A549 (cell line): ENCODE results near the gene FMO2. TPM values are rescaled to one million over a fixed set of nuclear protein-coding genes. Genes with fewer than 3 reads are reported as not detected.

ENCODE experiments used
- ATAC-seq, 2 experiments: fragments of 200-7000 bp in 1 of 2; fragments of >200 bp in 1 of 2; cut with Nextera tagmentation in 1 of 2; cut with Tn5 transposase in 1 of 2; 3 replicates each; pipeline versions ENCODE4 v1.8.0 to v1.9.1; 2018 to 2020; ENCODE audit warnings: mild to moderate bottlenecking in 1 of 2, moderate library complexity in 1 of 2
- CTCF ChIA-PET: fragments of 300-600 bp; sonication (Branson Sonifier 250); formaldehyde crosslinking; extraction: SDS; loops from one replicate; lab custom pipeline; 2021; ENCODE audit warnings: antibody characterized with exemption, inconsistent platforms; lab: Yijun Ruan, JAX
- POLR2A ChIA-PET: fragments of 350-600 bp; formaldehyde crosslinking; extraction: SDS; loops from one replicate; lab custom pipeline; 2021; ENCODE audit warnings: antibody characterized with exemption, inconsistent platforms; lab: Yijun Ruan, JAX
- DNase-seq, 2 experiments: peaks; one replicate each; pipeline versions ENCODE4 v3.0.0 to v3.0.0-alpha.2; 2011 to 2016; ENCODE audit warnings: low read depth in 1 of 2, low spot score in 1 of 2
- FAIRE-seq: peaks from 2 replicates; lab custom pipeline; 2011; peaks lifted over from hg19 to GRCh38; lab: Jason Lieb, UNC
- H3K27ac ChIP-seq, 2 experiments: fragments of >200 bp; sonication (Bioruptor Twin); formaldehyde crosslinking; 3 replicates each; pipeline ENCODE4 v1.5.1; 2016 to 2017
- H3K4me1 ChIP-seq: fragments of >200 bp; sonication (Bioruptor Twin); formaldehyde crosslinking; 3 replicates; pipeline ENCODE4 v1.6.1; 2016
- H3K4me2 ChIP-seq: fragments of >200 bp; sonication (Bioruptor Twin); formaldehyde crosslinking; 3 replicates; pipeline ENCODE4 v1.6.1; 2016
- H3K4me3 ChIP-seq: fragments of >200 bp; sonication (Bioruptor Twin); formaldehyde crosslinking; 3 replicates; pipeline ENCODE4 v1.5.1; 2016
- H3K9me3 ChIP-seq: fragments of >200 bp; sonication (Bioruptor Twin); formaldehyde crosslinking; 3 replicates; pipeline ENCODE4 v1.6.1; 2016
- ATOH8 ChIP-seq: fragments of 250-450 bp; sonication (Bioruptor Pico); IDR thresholded peaks from 2 replicates; pipeline ENCODE4 v1.5.0; 2020; ENCODE audit warnings: low read depth, mild to moderate bottlenecking, moderate library complexity
- BCL3 ChIP-seq: fragments of >200 bp; sonication (Bioruptor Twin); formaldehyde crosslinking; IDR thresholded peaks from 3 replicates; pipeline ENCODE4 v1.6.1; 2016
- CBX8 ChIP-seq: fragments of 200-600 bp; sonication (generic); IDR thresholded peaks from 2 replicates; pipeline ENCODE4 v1.6.1; 2016
- CEBPB ChIP-seq, 2 experiments: fragments of >200 bp in 1 of 2; sonication (Bioruptor Twin) in 1 of 2; formaldehyde crosslinking in 1 of 2; IDR thresholded peaks; 2 replicates each; pipeline ENCODE4 v1.6.1; 2012 to 2016
- EHF ChIP-seq: fragments of 250-450 bp; sonication (Bioruptor Pico); IDR thresholded peaks from 2 replicates; pipeline ENCODE4 v1.5.0; 2020; ENCODE audit warnings: mild to moderate bottlenecking
- EHMT2 ChIP-seq: fragments of 200-600 bp; sonication (generic); IDR thresholded peaks from 2 replicates; pipeline ENCODE4 v1.6.1; 2016; ENCODE audit warnings: antibody characterized with exemption, low read depth, mild to moderate bottlenecking, moderate library complexity
- GATA3 ChIP-seq: IDR thresholded peaks from 2 replicates; pipeline ENCODE4 v1.6.1; 2012; ENCODE audit warnings: borderline replicate concordance
- HES2 ChIP-seq: fragments of >200 bp; sonication (Bioruptor Twin); formaldehyde crosslinking; IDR thresholded peaks from 2 replicates; pipeline ENCODE4 v1.6.1; 2016
- JUNB ChIP-seq: fragments of >200 bp; sonication (Bioruptor Twin); formaldehyde crosslinking; IDR thresholded peaks from 2 replicates; pipeline ENCODE4 v1.6.1; 2016
- KDM5A ChIP-seq: fragments of 200-600 bp; sonication (generic); IDR thresholded peaks from 2 replicates; pipeline ENCODE4 v1.6.1; 2016; ENCODE audit warnings: antibody characterized with exemption, mild to moderate bottlenecking
- MAFK ChIP-seq: fragments of 450-650 bp; IDR thresholded peaks from 2 replicates; pipeline ENCODE4 v1.6.1; 2014; ENCODE audit not compliant: partially characterized antibody
- MAX ChIP-seq: IDR thresholded peaks from 2 replicates; pipeline ENCODE4 v1.6.1; 2012
- PBX3 ChIP-seq: IDR thresholded peaks from 2 replicates; pipeline ENCODE4 v1.6.1; 2012
- RARB ChIP-seq: fragments of 250-450 bp; sonication (Bioruptor Pico); IDR thresholded peaks from 2 replicates; pipeline ENCODE4 v1.8.0; 2021; ENCODE audit warnings: mild to moderate bottlenecking, moderate library complexity
- TFCP2L1 ChIP-seq: fragments of 250-450 bp; sonication (Bioruptor Pico); IDR thresholded peaks from 2 replicates; pipeline ENCODE4 v1.5.0; 2021; ENCODE audit warnings: mild to moderate bottlenecking
- USF2 ChIP-seq: fragments of 450-650 bp; IDR thresholded peaks from 2 replicates; pipeline ENCODE4 v1.6.1; 2014; ENCODE audit warnings: antibody characterized with exemption
- ZC3H11A ChIP-seq: fragments of 450-650 bp; IDR thresholded peaks from 2 replicates; pipeline ENCODE4 v1.6.1; 2014; ENCODE audit warnings: antibody characterized with exemption, mild to moderate bottlenecking
- ZNF302 ChIP-seq: fragments of 250-450 bp; sonication (Bioruptor Pico); IDR thresholded peaks from 2 replicates; pipeline ENCODE4 v1.9.0; 2021; ENCODE audit warnings: inconsistent platforms, mild to moderate bottlenecking, moderate library complexity
- WGBS: methylation state at CpG from one replicate; pipeline ENCODE4 v1.1.6; 2017; ENCODE audit errors: missing lambda C conversion rate; 5-methylcytosine and 5-hydroxymethylcytosine counted together
- polyA plus RNA-seq, 4 experiments: library from polyadenylated mRNA; depleted of rRNA in 3 of 4; stranded (reverse); fragments of >200 nt; fragmentation: RNase III in 1 of 4; extraction: RNeasy Plus Mini Kit Qiagen cat#74134 plus additional on column Dnase treatment in 1 of 4; gene quantifications; 2 replicates in 3 of 4; 3 replicates in 1 of 4; pipeline ENCODE4 v1.2.3, GENCODE V29; 2011 to 2017

FMO2 gene
- polyA plus RNA-seq, 2 of the 4 experiments (the other 2 are of a cell fraction) = not detected

GRCh38 chr1:171174560-171175294 lies 10.4 kb upstream of the FMO2 start (continued):
- TF ChIP-seq ATOH8 (CRISPR knock-in tag) (no peak), TFCP2L1 (no peak), PBX3 (no peak)
- TF ChIP-seq, all 56 proteins: peak for 0

GRCh38 chr1:171177261-171177660 lies 7.8 kb upstream of the FMO2 start:
- TF ChIP-seq ZC3H11A (no peak), ZNF302 (CRISPR knock-in tag) (no peak), EHF (no peak), USF2 (no peak), HES2 (no peak), KDM5A (no peak), RARB (CRISPR knock-in tag) (no peak), CBX8 (no peak), ATOH8 (CRISPR knock-in tag) (no peak), EHMT2 (no peak)
- Histone ChIP-seq H3K4me2 (no peak overlapping the region), H3K4me1 (no peaks in the 10 kb centered on the region), H3K9me3 (no peaks in the 10 kb centered on the region), H3K27ac (no peak overlapping the region), H3K4me3 (no peak overlapping the region)
- no peak for ATAC-seq
- DNase-seq = no peak
- ChIA-PET POLR2A (no interaction called here), CTCF (no interaction called here)
- 32% methylated on average over 4 of the region's 4 CpGs for WGBS
- no peak for FAIRE-seq

- WGBS = 34% methylated on average over 5 of the region's 5 CpGs
- CTCF ChIA-PET = no interaction called here
Observed at GRCh38 chr1:171179318-171180227, 5.5 kb upstream of the FMO2 start.

GRCh38 chr1:171180670-171181069 lies 4.4 kb upstream of the FMO2 start:
- 55% methylated on average over 2 of the region's 2 CpGs for WGBS
- no peak for TF ChIP-seq ZNF302 (CRISPR knock-in tag)
- TF ChIP-seq BCL3 = no peak
- no peak for TF ChIP-seq GATA3
- TF ChIP-seq CBX8 = no peak
- TF ChIP-seq EHF = no peak
- no peak for TF ChIP-seq MAFK
- no peak for FAIRE-seq
- ATAC-seq = no peak
- no peak overlapping the region for H3K27ac ChIP-seq
- ChIA-PET CTCF (no interaction called here), POLR2A (no interaction called here)
- no peak for DNase-seq
- H3K4me3 ChIP-seq = no peak overlapping the region
- no peaks in the 10 kb centered on the region for H3K4me1 ChIP-seq
- H3K4me2 ChIP-seq = no peak overlapping the region
- no peaks in the 10 kb centered on the region for H3K9me3 ChIP-seq

More at GRCh38 chr1:171179318-171180227, 5.5 kb upstream of the FMO2 start:
- FAIRE-seq (no peak), DNase-seq (no peak), ATAC-seq (no peak)
- Histone ChIP-seq H3K4me1 (no peaks in the 10 kb centered on the region), H3K9me3 (no peaks in the 10 kb centered on the region), H3K27ac (no peak overlapping the region), H3K4me2 (no peak overlapping the region), H3K4me3 (no peak overlapping the region)
- no peak for TF ChIP-seq MAX
- no peak for TF ChIP-seq JUNB
- TF ChIP-seq CEBPB (IDR thresholded peaks at IDR 0.05) = no peak
- POLR2A ChIA-PET = no interaction called here
